ENCODE data around the gene PAQR7.
A peak's percentile ranks its signal among the peaks of the same experiment; 100 is the strongest.

The PAQR7 gene

DNA sequence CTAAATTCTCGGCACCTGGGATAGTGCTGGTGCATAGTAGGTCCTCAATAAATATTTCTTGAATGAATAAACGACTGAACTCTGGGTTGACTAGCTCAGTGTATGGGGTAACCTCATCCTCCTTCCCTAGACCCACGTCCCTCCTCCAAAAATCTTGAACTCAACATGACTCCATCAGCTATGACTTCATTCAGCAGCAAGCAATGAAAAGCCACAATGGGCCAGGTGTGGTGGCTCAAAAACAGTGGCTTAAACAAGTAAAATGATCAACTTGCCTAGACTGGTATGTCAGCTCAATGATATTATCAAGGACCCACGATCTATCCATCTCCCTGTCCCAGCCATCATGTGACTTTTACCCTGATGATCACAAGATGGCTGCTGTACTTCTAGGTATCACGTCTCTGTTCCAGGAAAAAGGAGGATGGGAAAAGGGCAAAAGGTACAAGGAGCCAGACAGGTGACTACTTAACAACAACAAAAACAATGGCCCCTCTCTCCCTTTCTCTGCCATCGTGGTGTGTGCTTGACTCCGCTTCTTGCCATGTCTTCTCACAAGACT, 13.0 kb upstream of the PAQR7 start:
- peaks cover 8% of the 10 kb centered on the region for H3K36me3 ChIP-seq (ENCODE audit: control insufficient read depth, insufficient read depth, low read length)
- H3K27ac ChIP-seq (ENCODE audit: low read depth, low read length, severe bottlenecking), result no peak overlapping the region
- no peak overlapping the region for H3K4me3 ChIP-seq (ENCODE audit: extremely low read depth, insufficient read depth, low read length, poor library complexity, severe bottlenecking)
- no peaks in the 10 kb centered on the region for H3K9me3 ChIP-seq (ENCODE audit: control insufficient read depth, low read length)
- H3K4me1 ChIP-seq (ENCODE audit: control insufficient read depth, insufficient read depth, low read length, poor library complexity, severe bottlenecking), result peaks cover 20% of the 10 kb centered on the region
- 96 to 100% methylated on average over 3 to 5 of the region's 7 CpGs for WGBS, 2 experiments (ENCODE audit: insufficient coverage in 2 of 2)

DNA sequence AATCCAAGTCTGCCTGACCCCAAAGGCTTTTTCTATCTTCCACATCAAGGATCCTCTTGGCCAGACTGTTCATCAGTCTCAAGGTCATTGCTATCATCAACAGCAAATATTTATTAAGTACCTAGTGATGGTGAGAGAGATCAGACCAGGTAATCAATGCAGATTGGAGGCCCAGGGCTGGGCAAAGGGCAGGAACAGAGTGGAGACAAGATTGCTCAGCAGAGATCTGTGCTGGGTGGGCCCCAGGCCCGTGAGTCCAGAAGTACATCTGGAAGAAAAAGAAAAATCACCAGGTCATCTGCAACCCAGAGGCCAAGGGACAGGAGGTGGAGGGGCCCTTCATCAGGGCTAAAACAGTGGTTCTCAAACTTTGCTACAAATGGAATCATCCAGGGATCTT, 10.1 kb upstream of the PAQR7 start:
- Histone ChIP-seq H3K27ac (ENCODE audit: low read depth, low read length, severe bottlenecking) (no peak overlapping the region), H3K36me3 (ENCODE audit: control insufficient read depth, insufficient read depth, low read length) (peaks cover 4% of the 10 kb centered on the region), H3K4me3 (ENCODE audit: extremely low read depth, insufficient read depth, low read length, poor library complexity, severe bottlenecking) (no peak overlapping the region), H3K4me1 (ENCODE audit: control insufficient read depth, insufficient read depth, low read length, poor library complexity, severe bottlenecking) (no peaks in the 10 kb centered on the region), H3K9me3 (ENCODE audit: control insufficient read depth, low read length) (no peaks in the 10 kb centered on the region)
- WGBS, 2 experiments (ENCODE audit: insufficient coverage in 2 of 2), result 80% methylated on average over 1 of the region's 1 CpG; no CpG with 5 or more reads in 1 of the 2 experiments

DNA sequence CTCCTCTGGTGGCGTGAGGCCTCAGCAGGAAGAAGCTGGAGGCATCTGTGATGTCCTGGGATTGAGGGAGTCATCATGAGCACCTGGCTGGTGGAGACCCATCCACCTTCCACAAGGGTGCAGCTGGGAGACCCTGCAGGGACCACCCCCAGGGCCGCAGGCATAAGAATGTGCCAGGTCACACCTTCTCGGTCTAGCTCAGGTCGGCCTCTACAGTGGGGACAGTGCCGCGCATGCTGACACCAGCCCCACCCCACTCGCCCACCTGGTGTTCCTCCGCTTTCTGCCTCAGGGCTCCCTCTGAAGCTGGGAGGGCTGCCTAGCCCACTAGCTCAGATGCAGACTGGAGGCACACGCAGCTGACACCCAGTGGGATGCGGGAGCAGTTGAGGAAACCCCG, 5.8 kb upstream of the PAQR7 start:
- Histone ChIP-seq H3K4me1 (ENCODE audit: control insufficient read depth, insufficient read depth, low read length, poor library complexity, severe bottlenecking) (peaks cover 4% of the 10 kb centered on the region), H3K9me3 (ENCODE audit: control insufficient read depth, low read length) (no peaks in the 10 kb centered on the region), H3K27ac (ENCODE audit: low read depth, low read length, severe bottlenecking) (no peak overlapping the region), H3K36me3 (ENCODE audit: control insufficient read depth, insufficient read depth, low read length) (no peaks in the 10 kb centered on the region), H3K4me3 (ENCODE audit: extremely low read depth, insufficient read depth, low read length, poor library complexity, severe bottlenecking) (no peak overlapping the region)
- 85 to 94% methylated on average over 9 of the region's 11 CpGs for WGBS, 2 experiments (ENCODE audit: insufficient coverage in 2 of 2)

DNA sequence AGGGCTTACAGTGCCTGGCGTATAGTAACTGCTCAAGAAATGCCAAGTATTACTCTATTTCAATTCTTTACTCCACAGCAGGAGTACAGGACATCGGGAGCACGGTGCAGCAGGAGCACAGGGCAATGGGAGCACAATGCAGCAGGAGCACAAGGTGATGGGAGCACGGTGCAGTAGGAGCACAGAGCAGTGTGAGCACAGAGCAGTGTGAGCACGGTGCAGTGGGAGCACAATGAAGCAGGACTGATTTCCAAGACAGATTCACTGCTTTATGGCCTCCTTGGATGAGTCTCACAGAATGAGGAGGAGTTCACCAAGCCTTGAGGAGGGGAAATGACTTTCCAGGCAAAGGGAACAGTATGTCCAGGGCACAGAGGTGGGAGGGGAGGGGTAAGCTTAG, 5.0 kb upstream of the PAQR7 start:
- H3K27ac ChIP-seq (ENCODE audit: low read depth, low read length, severe bottlenecking), result no peak overlapping the region
- WGBS, 2 experiments (ENCODE audit: insufficient coverage in 2 of 2), result 80 to 100% methylated on average over 4 to 5 of the region's 5 CpGs
- H3K4me1 ChIP-seq (ENCODE audit: control insufficient read depth, insufficient read depth, low read length, poor library complexity, severe bottlenecking), result peaks cover 7% of the 10 kb centered on the region
- no peaks in the 10 kb centered on the region for H3K36me3 ChIP-seq (ENCODE audit: control insufficient read depth, insufficient read depth, low read length)
- H3K9me3 ChIP-seq (ENCODE audit: control insufficient read depth, low read length), result no peaks in the 10 kb centered on the region
- H3K4me3 ChIP-seq (ENCODE audit: extremely low read depth, insufficient read depth, low read length, poor library complexity, severe bottlenecking), result no peak overlapping the region

DNA sequence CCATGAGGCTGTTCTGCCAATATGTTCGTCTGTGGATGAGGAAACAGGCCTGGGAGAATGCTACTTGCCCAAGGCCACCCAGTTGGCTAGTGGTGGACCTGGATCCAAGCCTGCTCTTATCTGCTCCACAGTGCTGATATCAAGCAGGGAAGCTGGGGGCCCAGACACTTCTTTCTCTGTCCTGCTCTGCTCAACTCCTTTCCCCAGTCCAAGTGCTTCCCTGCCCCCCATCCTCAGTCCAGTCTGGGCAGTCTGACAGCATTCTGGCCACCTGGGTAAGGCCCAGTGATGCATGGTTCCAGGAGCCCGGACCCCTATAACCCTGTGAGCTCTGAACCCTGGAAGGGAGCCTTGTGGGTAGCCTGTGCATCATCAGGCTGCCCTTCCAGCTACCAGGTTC, 4.2 kb upstream of the PAQR7 start:
- H3K36me3 ChIP-seq (ENCODE audit: control insufficient read depth, insufficient read depth, low read length), result no peaks in the 10 kb centered on the region
- no peaks in the 10 kb centered on the region for H3K9me3 ChIP-seq (ENCODE audit: control insufficient read depth, low read length)
- WGBS, 2 experiments (ENCODE audit: insufficient coverage in 2 of 2), result 86 to 100% methylated on average over 1 to 2 of the region's 2 CpGs
- peaks cover 7% of the 10 kb centered on the region for H3K4me1 ChIP-seq (ENCODE audit: control insufficient read depth, insufficient read depth, low read length, poor library complexity, severe bottlenecking)
- no peak overlapping the region for H3K27ac ChIP-seq (ENCODE audit: low read depth, low read length, severe bottlenecking)
- no peak overlapping the region for H3K4me3 ChIP-seq (ENCODE audit: extremely low read depth, insufficient read depth, low read length, poor library complexity, severe bottlenecking)

DNA sequence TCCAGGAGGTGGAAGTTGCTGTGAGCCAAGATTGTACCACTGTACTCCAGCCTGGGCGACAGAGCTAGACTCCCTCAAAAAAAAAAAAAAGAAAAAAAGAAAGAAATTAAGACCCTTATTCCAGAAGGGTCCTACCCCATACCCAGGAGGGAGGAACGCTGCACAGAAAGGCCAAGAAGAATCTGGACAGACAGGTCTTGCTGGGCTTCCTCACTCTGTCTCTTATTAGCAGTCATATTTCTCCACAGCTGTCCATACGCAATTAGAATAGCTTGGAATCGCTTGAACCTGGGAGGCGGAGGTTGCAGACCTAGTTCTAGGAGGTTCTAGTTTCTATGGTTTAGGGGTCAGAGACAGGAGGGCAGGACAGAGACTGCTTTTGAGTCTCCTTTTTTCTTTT, 3.2 kb upstream of the PAQR7 start:
- WGBS, 2 experiments (ENCODE audit: insufficient coverage in 2 of 2), result 90% methylated on average over 2 of the region's 5 CpGs; no CpG with 5 or more reads in 1 of the 2 experiments
- H3K36me3 ChIP-seq (ENCODE audit: control insufficient read depth, insufficient read depth, low read length), result no peaks in the 10 kb centered on the region
- no peak overlapping the region for H3K27ac ChIP-seq (ENCODE audit: low read depth, low read length, severe bottlenecking)

DNA sequence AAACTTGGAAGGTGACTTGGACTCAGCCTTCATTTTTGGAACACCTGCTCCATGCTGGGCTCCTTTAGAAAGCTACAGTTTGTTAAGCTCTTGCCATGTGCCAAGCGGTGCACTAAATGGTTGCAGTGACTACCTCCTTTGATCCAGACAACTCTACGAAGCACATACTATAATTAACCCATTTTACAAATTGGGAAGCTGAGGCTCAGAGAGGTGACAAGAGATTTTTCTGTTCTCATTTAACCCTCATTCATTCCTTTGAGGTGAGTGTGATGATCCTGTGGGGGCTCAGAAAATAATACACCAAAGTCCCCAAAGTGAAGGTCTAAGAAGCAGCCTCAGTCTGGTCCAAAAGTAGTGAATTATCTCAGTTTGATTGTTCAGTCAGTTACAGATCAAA, 1.6 kb upstream of the PAQR7 start:
- WGBS, 2 experiments (ENCODE audit: insufficient coverage in 2 of 2), result 88 to 90% methylated on average over 1 of the region's 2 CpGs
- Histone ChIP-seq H3K36me3 (ENCODE audit: control insufficient read depth, insufficient read depth, low read length) (no peaks in the 10 kb centered on the region), H3K4me1 (ENCODE audit: control insufficient read depth, insufficient read depth, low read length, poor library complexity, severe bottlenecking) (peaks cover 7% of the 10 kb centered on the region), H3K27ac (ENCODE audit: low read depth, low read length, severe bottlenecking) (no peak overlapping the region), H3K9me3 (ENCODE audit: control insufficient read depth, low read length) (no peaks in the 10 kb centered on the region), H3K4me3 (ENCODE audit: extremely low read depth, insufficient read depth, low read length, poor library complexity, severe bottlenecking) (no peak overlapping the region)

More for the DNA sequence above, 3.2 kb upstream of the PAQR7 start:
- H3K4me1 ChIP-seq (ENCODE audit: control insufficient read depth, insufficient read depth, low read length, poor library complexity, severe bottlenecking), result peaks cover 7% of the 10 kb centered on the region
- H3K4me3 ChIP-seq (ENCODE audit: extremely low read depth, insufficient read depth, low read length, poor library complexity, severe bottlenecking), result no peak overlapping the region
- H3K9me3 ChIP-seq (ENCODE audit: control insufficient read depth, low read length), result no peaks in the 10 kb centered on the region

DNA sequence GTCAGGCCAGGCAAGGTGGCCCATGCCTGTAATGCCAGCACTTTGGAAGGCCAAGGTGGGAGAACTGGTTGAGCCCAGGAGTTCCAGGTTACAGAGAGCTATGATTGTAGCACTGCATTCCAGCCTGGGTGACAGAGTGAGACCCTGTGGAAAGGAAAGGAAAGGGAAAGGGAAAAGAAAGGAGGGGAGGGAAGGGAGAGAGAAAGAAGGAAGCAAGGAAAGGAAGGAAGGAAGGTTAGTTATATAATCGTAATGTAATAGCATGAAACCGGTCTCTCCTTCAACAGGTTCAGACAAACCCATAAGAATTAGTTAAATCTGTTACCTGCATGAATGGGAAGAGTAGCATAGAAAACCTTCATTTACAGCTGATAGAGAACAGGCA, 1.2 kb upstream of the PAQR7 start:
- H3K4me3 ChIP-seq (ENCODE audit: extremely low read depth, insufficient read depth, low read length, poor library complexity, severe bottlenecking), result no peak overlapping the region
- no peaks in the 10 kb centered on the region for H3K36me3 ChIP-seq (ENCODE audit: control insufficient read depth, insufficient read depth, low read length)
- peaks cover 7% of the 10 kb centered on the region for H3K4me1 ChIP-seq (ENCODE audit: control insufficient read depth, insufficient read depth, low read length, poor library complexity, severe bottlenecking)
- 100% methylated on average over 2 of the region's 2 CpGs; no CpG with 5 or more reads in 1 of the 2 experiments for WGBS, 2 experiments (ENCODE audit: insufficient coverage in 2 of 2)
- no peak overlapping the region for H3K27ac ChIP-seq (ENCODE audit: low read depth, low read length, severe bottlenecking)
- no peaks in the 10 kb centered on the region for H3K9me3 ChIP-seq (ENCODE audit: control insufficient read depth, low read length)

DNA sequence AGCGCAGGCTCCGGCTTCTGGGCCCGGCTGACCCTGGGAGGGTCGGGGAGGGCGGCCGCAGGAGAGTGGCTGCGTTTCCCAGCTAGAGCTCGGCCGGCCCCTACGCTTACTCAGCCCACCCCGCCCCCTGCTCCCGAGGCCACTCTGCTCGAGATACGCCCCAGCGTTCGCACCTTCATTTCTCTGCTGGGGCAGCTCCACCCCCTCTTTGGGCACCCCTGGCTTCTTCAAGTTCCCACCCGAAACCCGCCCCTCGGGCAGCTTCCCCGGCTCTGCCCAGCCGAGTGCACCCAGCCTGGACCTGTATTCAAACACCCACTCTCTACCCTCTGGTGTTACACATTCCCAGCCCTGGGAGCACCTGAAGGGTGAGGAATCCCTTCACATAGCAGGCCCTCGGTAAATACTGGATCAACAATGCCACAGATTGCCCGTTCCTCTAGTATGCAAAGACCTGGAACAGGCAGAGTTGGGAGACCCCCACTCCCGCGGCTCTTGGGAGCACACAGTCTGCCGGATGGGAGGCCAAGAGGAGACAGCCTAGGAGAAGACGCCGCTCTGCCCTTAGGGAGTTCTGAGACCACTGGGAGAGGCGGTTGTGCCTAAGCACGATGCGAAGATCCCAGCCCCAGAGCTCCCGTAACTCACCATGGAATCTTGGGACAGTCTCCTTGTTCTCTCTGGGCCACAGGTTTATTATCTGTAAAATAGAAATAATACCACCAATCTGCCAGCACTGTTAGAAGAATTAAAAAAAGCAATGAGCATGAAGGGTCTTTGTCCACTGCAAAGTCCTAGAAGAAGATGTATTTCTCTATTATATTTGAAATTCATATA, 566 bp upstream of the PAQR7 start:
- Histone ChIP-seq H3K9me3 (ENCODE audit: control insufficient read depth, low read length) (no peaks in the 10 kb centered on the region), H3K4me1 (ENCODE audit: control insufficient read depth, insufficient read depth, low read length, poor library complexity, severe bottlenecking) (peaks cover 10% of the 10 kb centered on the region), H3K27ac (ENCODE audit: low read depth, low read length, severe bottlenecking) (peak overlapping the region; percentile 83), H3K36me3 (ENCODE audit: control insufficient read depth, insufficient read depth, low read length) (no peaks in the 10 kb centered on the region), H3K4me3 (ENCODE audit: extremely low read depth, insufficient read depth, low read length, poor library complexity, severe bottlenecking) (peak overlapping the region; percentile 62)
- WGBS, 2 experiments (ENCODE audit: insufficient coverage in 2 of 2), result 12% methylated on average over 26 to 30 of the region's 32 CpGs

DNA sequence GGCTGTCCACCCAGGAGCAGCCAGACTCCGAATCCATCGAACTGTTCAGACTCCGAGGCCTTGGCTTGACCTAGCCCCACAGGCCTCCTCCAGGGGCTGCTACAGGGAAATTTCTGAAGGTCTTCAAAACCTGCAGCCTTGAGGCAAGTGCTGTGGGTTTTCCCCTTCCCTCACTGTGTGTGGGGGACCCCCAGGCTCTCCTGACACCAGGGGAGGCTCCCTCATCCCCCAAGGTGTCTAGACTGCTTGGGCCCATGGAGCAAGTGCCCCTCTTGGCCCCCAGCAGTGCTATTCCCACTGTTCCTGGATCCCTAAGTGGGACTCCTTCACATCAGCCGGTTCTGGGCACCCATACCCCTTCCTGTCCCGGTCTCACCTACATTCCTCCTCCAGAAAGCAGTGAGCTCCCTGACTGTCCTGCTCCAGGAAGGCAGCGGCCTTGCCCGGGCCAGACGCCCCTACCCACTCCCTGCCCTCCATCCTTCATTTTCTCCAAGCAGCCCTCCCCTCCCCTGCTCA, 814 bp downstream of the PAQR7 start:
- no peak overlapping the region for H3K27ac ChIP-seq (ENCODE audit: low read depth, low read length, severe bottlenecking)

DNA sequence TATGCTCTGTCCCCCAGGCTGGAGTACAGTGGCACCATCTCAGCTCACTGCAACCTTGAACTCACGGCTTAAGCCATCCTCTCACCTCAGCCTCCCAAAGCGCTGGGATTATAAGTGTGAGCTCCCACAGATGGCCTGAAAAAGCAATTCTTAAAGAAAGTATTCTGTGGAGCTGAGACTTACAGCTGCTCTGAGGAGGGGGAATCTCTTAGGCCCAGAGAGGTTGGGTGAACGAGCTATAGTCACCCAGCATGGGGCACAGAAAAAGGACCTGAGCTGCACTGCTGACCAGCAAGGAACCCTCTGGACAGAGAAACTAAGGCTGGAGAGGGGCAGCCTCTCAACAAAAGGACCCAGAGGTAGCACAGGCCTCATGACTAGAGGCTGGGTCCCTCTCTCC, 1.3 kb downstream of the PAQR7 start:
- Histone ChIP-seq H3K4me1 (ENCODE audit: control insufficient read depth, insufficient read depth, low read length, poor library complexity, severe bottlenecking) (peaks cover 10% of the 10 kb centered on the region), H3K4me3 (ENCODE audit: extremely low read depth, insufficient read depth, low read length, poor library complexity, severe bottlenecking) (peak overlapping the region; percentile 62), H3K36me3 (ENCODE audit: control insufficient read depth, insufficient read depth, low read length) (peaks cover 8% of the 10 kb centered on the region), H3K27ac (ENCODE audit: low read depth, low read length, severe bottlenecking) (no peak overlapping the region), H3K9me3 (ENCODE audit: control insufficient read depth, low read length) (no peaks in the 10 kb centered on the region)
- WGBS, 2 experiments (ENCODE audit: insufficient coverage in 2 of 2), result 80 to 97% methylated on average over 1 to 3 of the region's 3 CpGs

More for the DNA sequence above, 814 bp downstream of the PAQR7 start:
- Histone ChIP-seq H3K9me3 (ENCODE audit: control insufficient read depth, low read length) (no peaks in the 10 kb centered on the region), H3K36me3 (ENCODE audit: control insufficient read depth, insufficient read depth, low read length) (peaks cover 6% of the 10 kb centered on the region), H3K4me1 (ENCODE audit: control insufficient read depth, insufficient read depth, low read length, poor library complexity, severe bottlenecking) (peaks cover 10% of the 10 kb centered on the region), H3K4me3 (ENCODE audit: extremely low read depth, insufficient read depth, low read length, poor library complexity, severe bottlenecking) (peak overlapping the region; percentile 62)
- WGBS, 2 experiments (ENCODE audit: insufficient coverage in 2 of 2), result 53 to 56% methylated on average over 8 of the region's 8 CpGs

Measured in mesodermal cell (in vitro differentiated cells).